ENCODE data around the gene RNF148.

- TF ChIP-seq CTCF (IDR thresholded peaks at IDR 0.05) (no peak), POLR2A (IDR thresholded peaks at IDR 0.05) (no peak)
These were observed 22.9 kb downstream of the RNF148 start for GRCh38 chr7:122679813-122680212.
